ENCODE data around the gene CD200R1. TPM values are rescaled to one million over a fixed set of nuclear protein-coding genes. Genes with fewer than 3 reads are reported as not detected.

Gene CD200R1
- total RNA-seq, 1 experiment from 2014 or later: not detected

DNA sequence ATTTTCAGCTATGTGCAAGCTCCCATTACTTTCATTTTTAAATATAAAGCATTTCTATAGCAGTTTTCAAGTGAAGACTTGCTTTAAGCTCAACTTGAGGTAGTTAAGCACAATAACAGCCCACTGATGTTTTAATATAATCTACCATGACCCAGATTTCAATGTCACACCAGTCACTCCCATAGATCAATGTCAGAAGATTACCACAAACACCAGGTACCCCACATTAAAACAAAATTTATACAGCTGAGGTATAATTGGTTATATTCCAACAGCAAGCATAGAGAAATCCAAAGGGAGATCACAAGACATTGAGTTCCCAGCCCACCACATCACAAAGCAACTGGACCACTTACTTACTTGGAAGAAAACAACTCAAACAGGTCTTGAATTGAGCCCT, 38.7 kb upstream of the CD200R1 start:
- H3K4ac ChIP-seq (ENCODE audit: low read depth, low read length): no peak overlapping the region
- H2BK5ac ChIP-seq (ENCODE audit: insufficient read length, low read length): no peak overlapping the region
- no peak overlapping the region for H4K91ac ChIP-seq (ENCODE audit: insufficient read length, low read depth, low read length)
- no peak overlapping the region for H4K5ac ChIP-seq (ENCODE audit: insufficient read length, low read depth, low read length)
- no peak overlapping the region for H2BK20ac ChIP-seq (ENCODE audit: low read depth, low read length, poor library complexity, severe bottlenecking)
- H2BK15ac ChIP-seq (ENCODE audit: low read depth, low read length): no peak overlapping the region
- H3K4me1 Mint-ChIP-seq: peaks cover 8 to 9% of the 10 kb centered on the region in 2 experiments
- H3T11ph ChIP-seq (ENCODE audit: low read length): no peak overlapping the region
- H3K4me1 ChIP-seq (ENCODE audit: insufficient read depth, low read length): no peaks in the 10 kb centered on the region
- H3K9me3 Mint-ChIP-seq: no peaks in the 10 kb centered on the region
- no peaks in the 10 kb centered on the region for H4K20me1 ChIP-seq (ENCODE audit: control insufficient read depth, insufficient read depth, insufficient read length)
- no peak overlapping the region for H2BK120ac ChIP-seq (ENCODE audit: low read depth, low read length, poor library complexity, severe bottlenecking)
- no peak overlapping the region for H3K18ac ChIP-seq (ENCODE audit: insufficient read length, low read depth, low read length)
- H3K79me1 ChIP-seq (ENCODE audit: insufficient read depth, low read depth, low read length, poor library complexity, severe bottlenecking): no peaks in the 10 kb centered on the region
- TF ChIP-seq, protein P1, sequence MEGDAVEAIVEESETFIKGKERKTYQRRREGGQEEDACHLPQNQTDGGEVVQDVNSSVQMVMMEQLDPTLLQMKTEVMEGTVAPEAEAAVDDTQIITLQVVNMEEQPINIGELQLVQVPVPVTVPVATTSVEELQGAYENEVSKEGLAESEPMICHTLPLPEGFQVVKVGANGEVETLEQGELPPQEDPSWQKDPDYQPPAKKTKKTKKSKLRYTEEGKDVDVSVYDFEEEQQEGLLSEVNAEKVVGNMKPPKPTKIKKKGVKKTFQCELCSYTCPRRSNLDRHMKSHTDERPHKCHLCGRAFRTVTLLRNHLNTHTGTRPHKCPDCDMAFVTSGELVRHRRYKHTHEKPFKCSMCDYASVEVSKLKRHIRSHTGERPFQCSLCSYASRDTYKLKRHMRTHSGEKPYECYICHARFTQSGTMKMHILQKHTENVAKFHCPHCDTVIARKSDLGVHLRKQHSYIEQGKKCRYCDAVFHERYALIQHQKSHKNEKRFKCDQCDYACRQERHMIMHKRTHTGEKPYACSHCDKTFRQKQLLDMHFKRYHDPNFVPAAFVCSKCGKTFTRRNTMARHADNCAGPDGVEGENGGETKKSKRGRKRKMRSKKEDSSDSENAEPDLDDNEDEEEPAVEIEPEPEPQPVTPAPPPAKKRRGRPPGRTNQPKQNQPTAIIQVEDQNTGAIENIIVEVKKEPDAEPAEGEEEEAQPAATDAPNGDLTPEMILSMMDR (conservative IDR thresholded peaks at IDR 0.05): no peak
- H3K4me3 Mint-ChIP-seq: no peak overlapping the region
- H3K27ac ChIP-seq (ENCODE audit: insufficient read length, low read depth, low read length): no peak overlapping the region
- no peak for DNase-seq
- peaks cover 5% of the 10 kb centered on the region for H3K23me2 ChIP-seq (ENCODE audit: insufficient read length, low read depth, low read length, poor library complexity, severe bottlenecking)
- H3K36me3 Mint-ChIP-seq (ENCODE audit: insufficient read depth in 1 of 3, low read depth in 3 of 3): peaks cover 18 to 81% (median 62%) of the 10 kb centered on the region in 3 experiments; a peak in 6 of 7 replicates
- H3K27me3 ChIP-seq (ENCODE audit: insufficient read depth, low read length): no peaks in the 10 kb centered on the region
- H4K8ac ChIP-seq (replicated peaks; ENCODE audit: insufficient read length, low read depth, low read length): no peak overlapping the region
- H3K79me2 ChIP-seq (ENCODE audit: insufficient read depth, low read length): peaks cover 9% of the 10 kb centered on the region; the same call in 1 of the 2 replicates
- H3K56ac ChIP-seq (ENCODE audit: insufficient read length, low read depth, low read length): no peak overlapping the region
- no peak overlapping the region for H2BK12ac ChIP-seq (ENCODE audit: insufficient read length, low read depth, low read length)
- no peak overlapping the region for H2AFZ ChIP-seq (ENCODE audit: low read length)
- no peak overlapping the region for H3K23ac ChIP-seq (ENCODE audit: insufficient read length, low read depth, low read length)
- H3K9me3 ChIP-seq (ENCODE audit: control insufficient read depth, low read depth, low read length): no peaks in the 10 kb centered on the region
- no peak overlapping the region for H3K14ac ChIP-seq (ENCODE audit: insufficient read depth, low read length)
- no peaks in the 10 kb centered on the region for H3K27me3 Mint-ChIP-seq (ENCODE audit: low read depth)
- peak overlapping the region in 1 of 3 experiments; percentile 5; a peak in 1 of 7 replicates for H3K27ac Mint-ChIP-seq
- H3K4me2 ChIP-seq (ENCODE audit: insufficient read depth, insufficient read length, low read length): no peak overlapping the region
- no peak overlapping the region for H3K9ac ChIP-seq (ENCODE audit: extremely low read depth, insufficient read length, low read length)
- H2AK5ac ChIP-seq (ENCODE audit: insufficient read length, low read length): no peak overlapping the region

Measured in H9 (cell line).